AG04450 (cell line): ENCODE results near the gene KLHL29. TPM values are rescaled to one million over a fixed set of nuclear protein-coding genes. Genes with fewer than 3 reads are reported as not detected.
"Not testable (repeated sequence)": the region's sequence is repeated elsewhere in the genome, so short reads cannot be mapped to it uniquely, and the experiment has no call there.

Experiments
- CTCF ChIA-PET: fragments of 300-600, 350-600 bp; formaldehyde crosslinking; extraction: SDS; loops from one replicate; lab custom pipeline; 2022; ENCODE audit warnings: antibody characterized with exemption, inconsistent platforms; lab: Charles Lee
- POLR2A ChIA-PET: fragments of 350-600 bp; formaldehyde crosslinking; extraction: SDS; loops from one replicate; lab custom pipeline; 2021; ENCODE audit warnings: antibody characterized with exemption, inconsistent platforms; lab: Yijun Ruan, JAX
- DNase-seq: peaks from one replicate; pipeline ENCODE4 v3.0.0-alpha.2; 2011; ENCODE audit warnings: low read depth, low spot score
- H3K27ac ChIP-seq: one replicate; pipeline ENCODE4 v1.5.1; 2012; ENCODE audit warnings: low read depth, low read length, control low read depth
- H3K27me3 ChIP-seq: one replicate; pipeline ENCODE4 v1.6.0; 2012; ENCODE audit warnings: low read length; ENCODE audit not compliant: control insufficient read depth, insufficient read depth
- H3K4me3 ChIP-seq: 2 replicates; pipeline ENCODE4 v1.5.1; 2011; ENCODE audit warnings: mild to moderate bottlenecking, low read depth, low read length, control low read depth
- H3K9me3 ChIP-seq: 2 replicates; pipeline ENCODE4 v1.5.1; 2012; ENCODE audit warnings: low read length; ENCODE audit not compliant: control insufficient read depth, insufficient read depth
- CTCF ChIP-seq: IDR thresholded peaks from 2 replicates; pipeline ENCODE4 v1.5.1; 2011; ENCODE audit warnings: low read depth, low read length, control low read depth, inconsistent platforms
- polyA plus RNA-seq: library from polyadenylated mRNA; depleted of rRNA; stranded (reverse); fragments of >200 nt; gene quantifications from 2 replicates; pipeline ENCODE4 v1.2.3, GENCODE V29; 2011

KLHL29 gene
- polyA plus RNA-seq, 1 experiment = 3.6 TPM

GRCh38 chr2:23388294-23388693 lies 3.3 kb downstream of the KLHL29 start:
- Histone ChIP-seq H3K27me3 (no peaks in the 10 kb centered on the region), H3K4me3 (no peak overlapping the region), H3K9me3 (no peaks in the 10 kb centered on the region; the same call in 1 of the 2 replicates), H3K27ac (no peak overlapping the region)
- CTCF ChIA-PET = interaction anchor here (0.6 to 0.7 kb wide), 2 partner anchors 229 to 245 kb away, joined by 3 to 6 read pairs; no protein-coding TSS in a partner anchor
- no peak for DNase-seq
- POLR2A ChIA-PET = no interaction called here
- no peak for TF ChIP-seq CTCF

GRCh38 chr2:23388756-23389514 lies 4.0 kb downstream of the KLHL29 start:
- no peak for DNase-seq
- no peaks in the 10 kb centered on the region; the same call in 1 of the 2 replicates for H3K9me3 ChIP-seq
- CTCF ChIA-PET = interaction anchor here (0.6 to 0.7 kb wide), 2 partner anchors 228 to 245 kb away, joined by 3 to 6 read pairs; no protein-coding TSS in a partner anchor
- TF ChIP-seq CTCF = no peak
- POLR2A ChIA-PET = no interaction called here
- no peak overlapping the region for H3K27ac ChIP-seq
- H3K27me3 ChIP-seq = no peaks in the 10 kb centered on the region
- no peak overlapping the region for H3K4me3 ChIP-seq

DNA sequence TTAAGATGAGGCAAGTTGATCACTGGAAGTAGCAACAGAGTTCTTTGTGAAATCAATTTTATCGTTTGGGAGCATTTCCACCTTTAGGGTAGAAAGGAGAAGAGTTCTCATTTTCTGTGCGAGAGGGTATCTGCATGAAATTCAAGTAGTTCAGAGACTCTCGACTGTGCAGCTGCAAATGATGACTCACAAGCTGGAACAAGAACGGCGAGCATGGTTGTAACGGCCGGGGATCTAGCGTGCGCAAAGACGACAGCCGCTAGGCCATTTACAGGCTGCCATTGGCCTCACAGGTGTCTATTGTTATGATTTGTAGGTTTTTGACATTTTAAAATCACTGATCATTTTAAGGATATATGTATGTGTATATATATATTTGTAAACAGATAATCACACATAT lies 5.2 kb downstream of the KLHL29 start:
- CTCF ChIA-PET = no interaction called here
- no peaks in the 10 kb centered on the region; the same call in 1 of the 2 replicates for H3K9me3 ChIP-seq
- H3K27me3 ChIP-seq = no peaks in the 10 kb centered on the region
- TF ChIP-seq CTCF = no peak
- POLR2A ChIA-PET = no interaction called here
- DNase-seq = no peak
- H3K4me3 ChIP-seq = no peak overlapping the region
- H3K27ac ChIP-seq = no peak overlapping the region

DNA sequence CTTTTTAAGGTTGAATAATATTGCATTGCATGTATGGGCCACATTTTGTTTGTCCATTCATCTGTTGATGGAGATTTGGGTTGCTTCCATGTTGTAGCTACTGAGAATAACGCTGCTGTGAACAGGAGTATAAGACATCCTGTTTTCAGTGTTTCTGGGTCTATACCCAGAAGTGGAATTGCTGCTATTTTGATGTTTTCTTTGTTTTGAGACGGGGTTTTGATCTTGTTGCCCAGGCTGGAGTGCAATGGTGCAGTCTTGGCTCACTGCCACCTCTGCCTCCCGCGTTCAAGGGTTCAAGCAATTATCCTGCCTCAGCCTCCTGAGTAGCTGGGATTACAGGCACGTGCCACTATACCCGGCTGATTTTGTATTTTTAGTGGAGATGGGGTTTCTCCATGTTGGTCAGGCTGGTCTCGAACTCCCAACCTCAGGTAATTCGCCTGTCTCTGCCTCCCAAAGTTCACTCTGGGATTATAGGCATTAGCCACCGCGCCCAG lies 6.3 kb downstream of the KLHL29 start:
- POLR2A ChIA-PET, H3K9me3 ChIP-seq, H3K27me3 ChIP-seq, DNase-seq, H3K27ac ChIP-seq, H3K4me3 ChIP-seq, CTCF ChIA-PET: not testable (repeated sequence)

- H3K27ac ChIP-seq = no peak overlapping the region
- TF ChIP-seq CTCF = no peak
- H3K27me3 ChIP-seq = no peaks in the 10 kb centered on the region
- H3K9me3 ChIP-seq = no peaks in the 10 kb centered on the region
- no peak overlapping the region for H3K4me3 ChIP-seq
- no peak for DNase-seq
- ChIA-PET CTCF (interaction anchor here (1.2 kb wide), 1 partner anchor 11 kb away, joined by 3 read pairs; no protein-coding TSS in a partner anchor), POLR2A (no interaction called here)
These were observed 8.7 kb downstream of the KLHL29 start for GRCh38 chr2:23393722-23394121.
